ENCODE measurements around the gene ZMYND15. TPM values are rescaled to one million over a fixed set of nuclear protein-coding genes. Genes with fewer than 3 reads are reported as not detected.

The ZMYND15 gene
- polyA plus RNA-seq, 1 donor from 2014 or later, result not detected

- Histone ChIP-seq H2AFZ (ENCODE audit: low read depth, low read length) (no peak overlapping the region), H3K4me3 (ENCODE audit: low read length) (no peak overlapping the region), H3K27me3 (ENCODE audit: insufficient read depth, low read depth, low read length) (peaks cover 45% of the 10 kb centered on the region), H3K9ac (ENCODE audit: low read length) (no peak overlapping the region), H3K36me3 (ENCODE audit: insufficient read depth, low read length) (no peaks in the 10 kb centered on the region), H3K9me3 (ENCODE audit: low read length) (no peaks in the 10 kb centered on the region), H3K79me2 (replicated peaks; ENCODE audit: insufficient read depth, low read length) (no peaks in the 10 kb centered on the region), H3K9me2 (ENCODE audit: insufficient read depth, low read length) (no peaks in the 10 kb centered on the region), H3K4me2 (ENCODE audit: low read length) (no peak overlapping the region), H4K20me1 (ENCODE audit: insufficient read depth) (no peaks in the 10 kb centered on the region), H3K27ac (ENCODE audit: low read length) (no peak overlapping the region), H3F3A (ENCODE audit: insufficient read depth, low read length, poor library complexity, severe bottlenecking) (no peaks in the 10 kb centered on the region)
- TF ChIP-seq EZH2 (IDR thresholded peaks at IDR 0.05; ENCODE audit: borderline replicate concordance, insufficient read depth, low read length, poor library complexity, severe bottlenecking), result no peak
- no peak for TF ChIP-seq POLR2AphosphoS5 (IDR thresholded peaks at IDR 0.05)
- no peak for TF ChIP-seq TAF1 (IDR thresholded peaks at IDR 0.05; ENCODE audit: low read depth)
- no peak for TF ChIP-seq CTCF (IDR thresholded peaks at IDR 0.05; ENCODE audit: poor library complexity, severe bottlenecking)
- no peak for TF ChIP-seq REST (IDR thresholded peaks at IDR 0.05; ENCODE audit: borderline replicate concordance)
- TF ChIP-seq SMC3 (conservative IDR thresholded peaks at IDR 0.05; ENCODE audit: poor library complexity), result no peak
- no peak for TF ChIP-seq MXI1 (conservative IDR thresholded peaks at IDR 0.05; ENCODE audit: poor library complexity, severe bottlenecking)
- TF ChIP-seq EP300 (conservative IDR thresholded peaks at IDR 0.05; ENCODE audit: poor library complexity, severe bottlenecking), result no peak
- no peak for TF ChIP-seq RAD21 (conservative IDR thresholded peaks at IDR 0.05)
Observed at GRCh38 chr17:4744999-4745969, 5.7 kb downstream of the ZMYND15 start.

GRCh38 chr17:4747847-4748246, 8.2 kb downstream of the ZMYND15 start:
- Histone ChIP-seq H3K4me3 (ENCODE audit: low read length) (no peak overlapping the region), H3K9ac (ENCODE audit: low read length) (no peak overlapping the region), H2AFZ (ENCODE audit: low read depth, low read length) (no peak overlapping the region), H3K9me2 (ENCODE audit: insufficient read depth, low read length) (no peaks in the 10 kb centered on the region), H3K9me3 (ENCODE audit: low read length) (no peaks in the 10 kb centered on the region), H3K27ac (ENCODE audit: low read length) (no peak overlapping the region), H3F3A (ENCODE audit: insufficient read depth, low read length, poor library complexity, severe bottlenecking) (no peaks in the 10 kb centered on the region), H3K27me3 (ENCODE audit: insufficient read depth, low read depth, low read length) (peaks cover 21% of the 10 kb centered on the region), H3K79me2 (replicated peaks; ENCODE audit: insufficient read depth, low read length) (no peaks in the 10 kb centered on the region), H3K4me2 (ENCODE audit: low read length) (no peak overlapping the region), H4K20me1 (ENCODE audit: insufficient read depth) (no peaks in the 10 kb centered on the region), H3K36me3 (ENCODE audit: insufficient read depth, low read length) (no peaks in the 10 kb centered on the region)
- TF ChIP-seq CTCF (IDR thresholded peaks at IDR 0.05; ENCODE audit: poor library complexity, severe bottlenecking), result no peak
- no peak for TF ChIP-seq EP300 (conservative IDR thresholded peaks at IDR 0.05; ENCODE audit: poor library complexity, severe bottlenecking)
- TF ChIP-seq EZH2 (IDR thresholded peaks at IDR 0.05; ENCODE audit: borderline replicate concordance, insufficient read depth, low read length, poor library complexity, severe bottlenecking), result no peak
- no peak for TF ChIP-seq POLR2AphosphoS5 (IDR thresholded peaks at IDR 0.05)
- no peak for TF ChIP-seq MXI1 (conservative IDR thresholded peaks at IDR 0.05; ENCODE audit: poor library complexity, severe bottlenecking)
- TF ChIP-seq RAD21 (conservative IDR thresholded peaks at IDR 0.05), result no peak
- no peak for TF ChIP-seq REST (IDR thresholded peaks at IDR 0.05; ENCODE audit: borderline replicate concordance)
- no peak for TF ChIP-seq SMC3 (conservative IDR thresholded peaks at IDR 0.05; ENCODE audit: poor library complexity)
- no peak for TF ChIP-seq TAF1 (IDR thresholded peaks at IDR 0.05; ENCODE audit: low read depth)
